GM10248 (cell line): ENCODE data around the gene RAB3B.
A peak's percentile ranks its signal among the peaks of the same experiment; 100 is the strongest.
"Not testable (repeated sequence)": the region's sequence is repeated elsewhere in the genome, so short reads cannot be mapped to it uniquely, and the experiment has no call there.

ENCODE experiments used
- CTCF ChIA-PET: fragments of 300-600 bp; sonication (Branson Sonifier 250); formaldehyde crosslinking; extraction: SDS; loops from one replicate; lab custom pipeline; 2021; ENCODE audit warnings: antibody characterized with exemption; lab: Yijun Ruan, JAX
- POLR2A ChIA-PET: fragments of 350-650 bp; sonication (Branson Sonifier 250); formaldehyde crosslinking; extraction: SDS; loops from one replicate; lab custom pipeline; 2020; ENCODE audit warnings: antibody characterized with exemption; lab: Yijun Ruan, JAX
- DNase-seq: peaks from one replicate; pipeline ENCODE4 v3.0.0; 2012; ENCODE audit errors: extremely low spot score
- CTCF ChIP-seq: IDR thresholded peaks from 2 replicates; pipeline ENCODE4 v1.5.1; 2012; ENCODE audit warnings: mild to moderate bottlenecking, low read depth; ENCODE audit errors: extremely low read depth, missing control alignments, control extremely low read depth

RAB3B gene

GRCh38 chr1:51875291-51875772 is 115.2 kb downstream of the RAB3B start:
- ChIA-PET POLR2A (interaction anchor here (0.6 kb wide), 1 partner anchor 10 kb away, joined by 4 read pairs; no protein-coding TSS in a partner anchor), CTCF (interaction anchor here (1.1 to 1.9 kb wide), 3 partner anchors 21 to 72 kb away, joined by 3 to 6 read pairs (median 3); no protein-coding TSS in a partner anchor)
- no peak for TF ChIP-seq CTCF

GRCh38 chr1:51873270-51873669 is 117.2 kb downstream of the RAB3B start:
- DNase-seq, CTCF ChIA-PET, POLR2A ChIA-PET: not testable (repeated sequence)

More at GRCh38 chr1:51875291-51875772, 115.2 kb downstream of the RAB3B start:
- no peak for DNase-seq

GRCh38 chr1:51871351-51871975 is 119.0 kb downstream of the RAB3B start:
- ChIA-PET POLR2A (no interaction called here), CTCF (interaction anchor here (0.8 to 1.7 kb wide), 3 partner anchors 9 to 25 kb away, joined by 3 to 7 read pairs (median 4); no protein-coding TSS in a partner anchor)
- no peak for DNase-seq
- no peak for TF ChIP-seq CTCF

- CTCF ChIA-PET = interaction anchor here (1.6 to 2.2 kb wide), 3 partner anchors 9 to 27 kb away, joined by 4 to 8 read pairs (median 7); no protein-coding TSS in a partner anchor
- DNase-seq = no peak
- no peak for TF ChIP-seq CTCF
- POLR2A ChIA-PET = no interaction called here
Measured at GRCh38 chr1:51870603-51871350, 119.7 kb downstream of the RAB3B start.

GRCh38 chr1:51867479-51868232 is 122.8 kb downstream of the RAB3B start:
- no peak for DNase-seq
- ChIA-PET CTCF (no interaction called here), POLR2A (no interaction called here)
- no peak for TF ChIP-seq CTCF

- POLR2A ChIA-PET = interaction anchor here (0.6 kb wide), 1 partner anchor 127 kb away, joined by 5 read pairs; the partner anchor contains the start of gene RAB3B
- peak; percentile 28 for DNase-seq
- TF ChIP-seq CTCF = no peak
- CTCF ChIA-PET = interaction anchor here (1.3 kb wide), 1 partner anchor 14 kb away, joined by 4 read pairs; no protein-coding TSS in a partner anchor
Measured at GRCh38 chr1:51863384-51863783, 127.1 kb downstream of the RAB3B start.
